H1 (cell line): ENCODE data around the gene ZMYND10.

Source experiments
- CTCF ChIP-seq, 3 experiments: IDR thresholded peaks; 1 replicate in 2 of 3; 2 replicates in 1 of 3; pipeline versions ENCODE4 v1.5.1 to v1.6.1; 2011; ENCODE audit warnings: low read length in 3 of 3, mild to moderate bottlenecking in 3 of 3, inconsistent platforms in 2 of 3, low read depth in 1 of 3, moderate library complexity in 1 of 3; ENCODE audit not compliant: insufficient read depth in 1 of 3; ENCODE audit errors: control extremely low read depth in 1 of 3
- USF2 ChIP-seq: IDR thresholded peaks from 2 replicates; pipeline ENCODE4 v1.6.1; 2011; ENCODE audit warnings: low read length, improper control_type of control experiment

- TF ChIP-seq USF2, result no peak
- no peak for TF ChIP-seq CTCF (IDR thresholded peaks at IDR 0.05; ENCODE audit: control extremely low read depth in 1 of 3, insufficient read depth in 1 of 3, low read depth in 1 of 3, low read length in 3 of 3)
These were observed 4.6 kb upstream of the ZMYND10 start for GRCh38 chr3:50350213-50350526.
